Measurements from ENCODE around the gene EPHB4.

GRCh38 chr7:100825751-100826513 lies 1.4 kb downstream of the EPHB4 start:
- TF ChIP-seq CTCF (IDR thresholded peaks at IDR 0.05) (peak in 2 of 4 experiments; percentile 28 to 45), POLR2A (IDR thresholded peaks at IDR 0.05) (no peak)

Measured in uterus (tissue), 2 donors.